GM12801 (cell line): ENCODE results near the gene CHST1.

Experiments used
- CTCF ChIP-seq: IDR thresholded peaks from one replicate; pipeline ENCODE4 v1.5.1; 2011; ENCODE audit warnings: control low read depth; ENCODE audit not compliant: insufficient read length; ENCODE audit errors: extremely low read depth

CHST1 gene

GRCh38 chr11:45672593-45672992 lies 7.2 kb upstream of the CHST1 start:
- TF ChIP-seq CTCF: no peak

- TF ChIP-seq CTCF: no peak
Measured at GRCh38 chr11:45671246-45672171, 6.1 kb upstream of the CHST1 start.

- no peak for TF ChIP-seq CTCF
Measured at GRCh38 chr11:45670386-45671135, 5.1 kb upstream of the CHST1 start.

GRCh38 chr11:45669956-45670355 lies 4.5 kb upstream of the CHST1 start:
- TF ChIP-seq CTCF: no peak

GRCh38 chr11:45669146-45669545 lies 3.7 kb upstream of the CHST1 start:
- no peak for TF ChIP-seq CTCF

GRCh38 chr11:45667929-45668680 lies 2.7 kb upstream of the CHST1 start:
- no peak for TF ChIP-seq CTCF
